Choroid plexus epithelial cell (primary cell): ENCODE data around the gene FNDC3B.

Experiments used
- DNase-seq: peaks from one replicate; pipeline ENCODE4 v3.0.0-alpha.2; 2010; ENCODE audit warnings: low read depth
- H3K4me3 ChIP-seq: 2 replicates; pipeline ENCODE4 v1.5.1; 2011; ENCODE audit warnings: low read depth, mild to moderate bottlenecking, control low read depth, low read length, moderate library complexity
- CTCF ChIP-seq: conservative IDR thresholded peaks from 2 replicates; pipeline ENCODE4 v1.5.1; 2011; ENCODE audit warnings: low read depth, mild to moderate bottlenecking, control low read depth, inconsistent platforms, low read length, moderate library complexity

Gene FNDC3B

GRCh38 chr3:172204716-172205115, 165.3 kb downstream of the FNDC3B start:
- TF ChIP-seq CTCF, result no peak
- no peak overlapping the region for H3K4me3 ChIP-seq
- DNase-seq, result no peak

GRCh38 chr3:172208586-172209332, 169.4 kb downstream of the FNDC3B start:
- TF ChIP-seq CTCF, result no peak
- no peak for DNase-seq
- no peak overlapping the region for H3K4me3 ChIP-seq

GRCh38 chr3:172209333-172210321, 170.2 kb downstream of the FNDC3B start:
- no peak overlapping the region for H3K4me3 ChIP-seq
- DNase-seq, result no peak
- TF ChIP-seq CTCF, result no peak

GRCh38 chr3:172210355-172210754, 171.0 kb downstream of the FNDC3B start:
- H3K4me3 ChIP-seq, result no peak overlapping the region
- no peak for TF ChIP-seq CTCF
- peak; percentile 46 for DNase-seq

GRCh38 chr3:172211123-172211522, 171.7 kb downstream of the FNDC3B start:
- no peak overlapping the region for H3K4me3 ChIP-seq
- no peak for DNase-seq
- no peak for TF ChIP-seq CTCF

GRCh38 chr3:172213200-172213599, 173.8 kb downstream of the FNDC3B start:
- TF ChIP-seq CTCF, result no peak
- no peak overlapping the region for H3K4me3 ChIP-seq
- DNase-seq, result peak; percentile 91
